Forelimb muscle (tissue), 1 donor: ENCODE results near the gene DLX4. TPM values are rescaled to one million over a fixed set of nuclear protein-coding genes. Genes with fewer than 3 reads are reported as not detected.

Source experiments
- DNase-seq: peaks from one replicate; pipeline ENCODE4 v3.0.0-alpha.2; 2013; ENCODE audit warnings: low read depth
- polyA plus RNA-seq: library from polyadenylated mRNA; unstranded; fragments of 120-200 nt; gene quantifications from one replicate; pipeline ENCODE4 v1.2.1, GENCODE V29; 2013; ENCODE audit not compliant: insufficient read length

The DLX4 gene
- polyA plus RNA-seq, 1 donor, result 0.20 TPM

- no peak for DNase-seq
These were observed 44.1 kb downstream of the DLX4 start for GRCh38 chr17:50013079-50013478.

GRCh38 chr17:50014471-50015088, 45.6 kb downstream of the DLX4 start:
- no peak for DNase-seq

GRCh38 chr17:50015146-50015545, 46.2 kb downstream of the DLX4 start:
- no peak for DNase-seq

- DNase-seq, result no peak
These were observed 49.9 kb downstream of the DLX4 start for GRCh38 chr17:50018909-50019308.

GRCh38 chr17:50020841-50021599, 52.0 kb downstream of the DLX4 start:
- no peak for DNase-seq

GRCh38 chr17:50021681-50022370, 52.8 kb downstream of the DLX4 start:
- no peak for DNase-seq

- no peak for DNase-seq
These were observed 53.6 kb downstream of the DLX4 start for GRCh38 chr17:50022463-50023130.

GRCh38 chr17:50023520-50023919, 54.5 kb downstream of the DLX4 start:
- no peak for DNase-seq

Other genes with a start within 250 kb of the DLX4 start
- 18.0 TPM for gene FAM117A, start 205.1 kb upstream of the DLX4 start, polyA plus RNA-seq
- gene KAT7, start 180.5 kb upstream of the DLX4 start, polyA plus RNA-seq, result 29.9 TPM
- gene TAC4, start 121.1 kb upstream of the DLX4 start, polyA plus RNA-seq, result 1.8 TPM
- gene DLX3, start 26.0 kb downstream of the DLX4 start, polyA plus RNA-seq, result not detected
- gene ITGA3, start 86.9 kb downstream of the DLX4 start, polyA plus RNA-seq, result 29.0 TPM
- 65.3 TPM for gene PDK2, start 126.2 kb downstream of the DLX4 start, polyA plus RNA-seq
- gene SAMD14, start 161.0 kb downstream of the DLX4 start, polyA plus RNA-seq, result 4.3 TPM
- 40.7 TPM for gene PPP1R9B, start 181.5 kb downstream of the DLX4 start, polyA plus RNA-seq
- 368 TPM for gene SGCA, start 196.8 kb downstream of the DLX4 start, polyA plus RNA-seq
- 3,500 TPM for gene COL1A1, start 232.4 kb downstream of the DLX4 start, polyA plus RNA-seq